Left ventricle myocardium inferior (tissue), 1 donor: ENCODE data around the gene TUBB1. TPM values are rescaled to one million over a fixed set of nuclear protein-coding genes. Genes with fewer than 3 reads are reported as not detected.

ENCODE experiments used
- DNase-seq: peaks from one replicate; pipeline ENCODE4 v3.0.0-alpha.2; 2020
- H3K27ac ChIP-seq: fragments of 200-600 bp; replicated peaks from 2 replicates; pipeline ENCODE4 v1.8.0; 2021
- H3K27me3 ChIP-seq: fragments of 200-600 bp; 2 replicates; pipeline ENCODE4 v1.8.0; 2021; ENCODE audit warnings: low read depth
- H3K36me3 ChIP-seq: fragments of 200-600 bp; 2 replicates; pipeline ENCODE4 v1.8.0; 2021
- H3K4me1 ChIP-seq: fragments of 200-600 bp; 2 replicates; pipeline ENCODE4 v1.8.0; 2021
- H3K4me3 ChIP-seq: fragments of 200-600 bp; 2 replicates; pipeline ENCODE4 v1.8.0; 2021; ENCODE audit warnings: mild to moderate bottlenecking, moderate library complexity
- H3K9me3 ChIP-seq: fragments of 200-600 bp; replicated peaks from 2 replicates; pipeline ENCODE4 v1.8.0; 2021
- intact Hi-C: fragments of 100-400 bp; cut with micrococcal nuclease; formaldehyde crosslinking; loops from one replicate; pipeline ENCODE4 v1.11.0; 2022
- total RNA-seq: library from RNA; stranded (reverse); fragmentation: NEBNext Ultra II Directional; extraction: Animal tissue kit (Norgen Biotek cat#: 25700); gene quantifications from one replicate; pipeline ENCODE4 v1.2.1, GENCODE V29; 2021
- TF ChIP-seq, protein P1 (sequence below): fragments of 200-600 bp; IDR thresholded peaks from 2 replicates; pipeline ENCODE4 v1.8.0; 2021; ENCODE audit warnings: antibody characterized with exemption, mild to moderate bottlenecking, borderline replicate concordance
- donor health status: DM: no; HTN: yes; CAD: no; lungs with severe emphysema.

Gene TUBB1
- total RNA-seq, 1 donor from 2014 or later, result 0.30 TPM

DNA sequence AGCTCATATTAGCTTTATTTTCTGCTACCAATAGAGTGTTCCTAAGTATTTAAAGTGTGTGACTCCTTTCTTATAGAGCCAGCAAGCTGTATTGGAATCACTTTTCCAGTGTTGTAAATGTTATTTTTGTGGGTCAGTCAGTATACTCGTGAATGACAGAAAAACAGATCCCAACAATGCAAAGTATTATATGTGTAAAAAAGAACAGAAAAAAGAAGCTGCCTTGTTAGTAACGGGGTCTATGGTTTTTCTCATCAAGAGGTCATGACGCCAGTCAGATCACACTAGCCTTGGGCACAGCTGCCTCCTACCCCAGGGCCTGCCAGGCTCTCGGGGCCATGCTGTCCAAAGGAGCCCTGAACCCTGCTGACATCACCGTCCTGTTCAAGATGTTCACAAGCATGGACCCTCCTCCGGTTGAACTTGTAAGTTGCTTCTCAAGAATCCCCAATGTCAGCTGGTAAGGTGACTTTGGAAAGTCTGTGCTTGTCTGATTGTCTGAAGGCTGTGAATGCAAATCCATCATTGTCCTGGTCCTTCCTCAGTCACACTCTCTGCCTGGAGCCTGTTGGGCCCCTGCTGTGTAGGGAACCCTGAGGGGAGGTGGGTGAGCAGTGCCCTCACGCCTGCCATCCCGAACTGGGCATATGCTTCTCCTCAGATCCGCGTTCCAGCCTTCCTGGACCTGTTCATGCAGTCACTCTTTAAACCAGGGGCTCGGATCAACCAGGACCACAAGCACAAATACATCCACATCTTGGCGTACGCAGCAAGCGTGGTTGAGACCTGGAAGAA, 28.4 kb upstream of the TUBB1 start:
- peaks cover 99% of the 10 kb centered on the region for H3K36me3 ChIP-seq

DNA sequence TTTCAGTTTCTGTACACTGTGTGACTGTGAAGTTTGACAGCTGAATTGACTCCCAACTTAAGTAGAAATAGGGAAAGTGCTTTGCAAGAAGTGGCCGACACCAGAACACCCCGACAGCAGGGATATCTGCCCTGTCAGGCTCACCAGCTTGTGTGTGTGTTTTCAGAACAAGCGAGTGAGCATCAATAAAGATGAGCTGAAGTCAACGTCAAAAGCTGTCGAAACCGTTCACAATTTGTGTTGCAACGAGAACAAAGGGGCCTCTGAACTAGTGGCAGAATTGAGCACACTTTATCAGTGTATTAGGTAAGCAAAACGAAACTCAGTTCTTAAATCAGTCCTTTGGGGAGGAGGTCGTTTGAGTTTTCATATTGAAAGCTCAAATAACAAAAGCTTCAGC, 27.5 kb upstream of the TUBB1 start:
- peaks cover 34% of the 10 kb centered on the region for H3K4me1 ChIP-seq
- no peaks in the 10 kb centered on the region for H3K27me3 ChIP-seq
- no peak overlapping the region for H3K4me3 ChIP-seq
- peaks cover 100% of the 10 kb centered on the region for H3K36me3 ChIP-seq
- intact Hi-C loops, result no loop called here
- no peaks in the 10 kb centered on the region for H3K9me3 ChIP-seq
- no peak for DNase-seq
- no peak overlapping the region for H3K27ac ChIP-seq
- TF ChIP-seq, protein P1, sequence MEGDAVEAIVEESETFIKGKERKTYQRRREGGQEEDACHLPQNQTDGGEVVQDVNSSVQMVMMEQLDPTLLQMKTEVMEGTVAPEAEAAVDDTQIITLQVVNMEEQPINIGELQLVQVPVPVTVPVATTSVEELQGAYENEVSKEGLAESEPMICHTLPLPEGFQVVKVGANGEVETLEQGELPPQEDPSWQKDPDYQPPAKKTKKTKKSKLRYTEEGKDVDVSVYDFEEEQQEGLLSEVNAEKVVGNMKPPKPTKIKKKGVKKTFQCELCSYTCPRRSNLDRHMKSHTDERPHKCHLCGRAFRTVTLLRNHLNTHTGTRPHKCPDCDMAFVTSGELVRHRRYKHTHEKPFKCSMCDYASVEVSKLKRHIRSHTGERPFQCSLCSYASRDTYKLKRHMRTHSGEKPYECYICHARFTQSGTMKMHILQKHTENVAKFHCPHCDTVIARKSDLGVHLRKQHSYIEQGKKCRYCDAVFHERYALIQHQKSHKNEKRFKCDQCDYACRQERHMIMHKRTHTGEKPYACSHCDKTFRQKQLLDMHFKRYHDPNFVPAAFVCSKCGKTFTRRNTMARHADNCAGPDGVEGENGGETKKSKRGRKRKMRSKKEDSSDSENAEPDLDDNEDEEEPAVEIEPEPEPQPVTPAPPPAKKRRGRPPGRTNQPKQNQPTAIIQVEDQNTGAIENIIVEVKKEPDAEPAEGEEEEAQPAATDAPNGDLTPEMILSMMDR, result no peak

More for the DNA sequence above, 28.4 kb upstream of the TUBB1 start:
- Histone ChIP-seq H3K4me1 (peaks cover 43% of the 10 kb centered on the region), H3K27ac (no peak overlapping the region), H3K4me3 (no peak overlapping the region), H3K27me3 (no peaks in the 10 kb centered on the region), H3K9me3 (no peaks in the 10 kb centered on the region)
- intact Hi-C loops, result no loop called here
- TF ChIP-seq, protein P1, result no peak
- DNase-seq, result no peak

DNA sequence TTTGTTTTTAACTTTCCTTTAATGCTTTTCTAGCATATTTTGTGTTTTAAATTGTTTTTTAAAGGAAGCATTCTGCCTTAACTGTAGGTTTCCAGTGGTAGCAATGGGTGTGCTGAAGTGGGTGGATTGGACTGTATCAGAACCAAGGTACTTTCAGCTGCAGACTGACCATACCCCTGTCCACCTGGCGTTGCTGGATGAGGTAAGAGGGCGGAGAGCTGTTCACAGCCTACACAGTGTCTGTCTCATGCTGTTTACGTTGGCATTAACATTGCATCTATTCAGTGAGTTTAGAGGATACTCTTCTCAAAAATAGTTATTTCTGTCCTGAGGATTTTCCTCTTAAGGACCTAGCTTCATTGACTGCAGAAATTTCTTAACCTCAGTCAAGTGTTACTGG, 26.3 kb upstream of the TUBB1 start:
- DNase-seq, result no peak
- peak overlapping the region; percentile 30 for H3K27ac ChIP-seq

DNA sequence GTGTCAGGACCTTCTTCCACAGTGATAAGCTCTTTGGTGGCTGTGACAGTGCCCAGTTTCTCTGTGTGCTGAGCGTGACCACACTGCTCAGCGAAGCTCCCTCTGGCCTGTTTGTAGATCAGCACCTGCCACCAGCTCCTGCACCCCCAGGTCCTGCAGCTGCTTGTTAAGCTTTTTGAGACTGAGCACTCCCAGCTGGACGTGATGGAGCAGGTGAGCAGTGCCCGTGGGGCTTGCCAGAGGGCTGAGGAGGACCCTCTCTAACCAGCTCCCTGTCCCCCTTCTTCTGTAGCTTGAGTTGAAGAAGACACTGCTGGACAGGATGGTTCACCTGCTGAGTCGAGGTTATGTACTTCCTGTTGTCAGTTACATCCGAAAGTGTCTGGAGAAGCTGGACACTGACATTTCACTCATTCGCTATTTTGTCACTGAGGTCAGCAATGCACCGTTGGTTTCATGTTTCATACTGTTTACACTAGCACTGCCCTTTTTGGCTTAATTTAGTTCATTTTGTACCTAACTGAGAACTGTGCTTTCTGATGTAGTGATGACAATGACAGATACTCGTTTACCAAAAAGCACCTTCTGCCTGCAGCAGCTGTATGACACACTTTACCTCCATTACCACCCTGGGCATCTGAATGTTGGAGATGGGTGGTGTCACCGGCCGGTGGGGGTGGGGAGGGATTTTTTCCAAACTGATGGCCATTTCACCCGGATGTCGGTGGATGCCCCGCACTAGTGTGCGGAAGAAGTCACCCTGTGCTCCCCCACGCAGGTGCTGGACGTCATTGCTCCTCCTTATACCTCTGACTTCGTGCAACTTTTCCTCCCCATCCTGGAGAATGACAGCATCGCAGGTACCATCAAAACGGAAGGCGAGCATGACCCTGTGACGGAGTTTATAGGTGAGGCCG, 25.6 kb upstream of the TUBB1 start:
- no peak for DNase-seq
- TF ChIP-seq, protein P1, result no peak

More for the DNA sequence above, 26.3 kb upstream of the TUBB1 start:
- H3K27me3 ChIP-seq, result no peaks in the 10 kb centered on the region
- H3K4me1 ChIP-seq, result peaks cover 33% of the 10 kb centered on the region
- H3K9me3 ChIP-seq, result no peaks in the 10 kb centered on the region
- H3K4me3 ChIP-seq, result no peak overlapping the region
- H3K36me3 ChIP-seq, result peaks cover 100% of the 10 kb centered on the region
- TF ChIP-seq, protein P1, result no peak
- intact Hi-C loops, result no loop called here

DNA sequence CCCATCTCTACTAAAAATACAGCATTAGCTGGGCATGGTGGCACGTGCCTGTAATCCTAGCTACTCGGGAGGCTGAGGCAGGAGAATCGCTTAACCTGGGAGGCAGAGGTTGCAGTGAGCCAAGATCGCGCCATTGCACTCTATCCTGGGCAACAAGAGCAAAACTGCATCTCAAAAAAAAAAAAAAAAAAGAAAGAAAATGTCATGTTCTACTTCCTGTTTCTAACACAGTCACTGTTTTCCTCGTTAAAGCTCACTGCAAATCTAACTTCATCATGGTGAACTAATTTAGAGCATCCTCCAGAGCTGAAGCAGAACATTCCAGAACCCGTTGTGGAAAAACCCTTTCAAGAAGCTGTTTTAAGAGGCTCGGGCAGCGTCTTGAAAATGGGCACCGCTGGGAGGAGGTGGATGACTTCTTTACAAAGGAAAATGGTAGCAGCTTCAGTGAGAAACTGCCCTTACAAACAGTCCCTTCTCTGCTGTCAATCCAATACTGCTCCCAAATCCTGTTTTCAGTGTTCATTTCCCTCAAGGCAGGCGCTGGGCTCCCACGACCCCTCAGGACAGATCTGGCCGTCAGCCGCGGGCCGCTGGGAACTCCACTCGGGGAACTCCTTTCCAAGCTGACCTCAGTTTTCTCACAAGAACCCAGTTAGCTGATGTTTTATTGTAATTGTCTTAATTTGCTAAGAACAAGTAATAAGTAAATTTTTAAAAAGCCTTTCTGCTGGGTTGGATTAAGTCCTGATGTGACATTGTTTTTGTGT, 24.7 kb upstream of the TUBB1 start:
- H3K9me3 ChIP-seq, result no peaks in the 10 kb centered on the region
- H3K27me3 ChIP-seq, result no peaks in the 10 kb centered on the region
- no peak for DNase-seq
- TF ChIP-seq, protein P1, result no peak
- peaks cover 100% of the 10 kb centered on the region for H3K36me3 ChIP-seq
- intact Hi-C loops, result no loop called here
- no peak overlapping the region for H3K4me3 ChIP-seq
- peak overlapping the region; percentile 55 for H3K27ac ChIP-seq
- peaks cover 33% of the 10 kb centered on the region for H3K4me1 ChIP-seq

More for the DNA sequence above, 25.6 kb upstream of the TUBB1 start:
- Histone ChIP-seq H3K27ac (peak overlapping the region; percentile 55), H3K9me3 (no peaks in the 10 kb centered on the region), H3K4me1 (peaks cover 33% of the 10 kb centered on the region), H3K36me3 (peaks cover 100% of the 10 kb centered on the region), H3K27me3 (no peaks in the 10 kb centered on the region), H3K4me3 (no peak overlapping the region)
- intact Hi-C loops, result no loop called here
